NCI-H526 (cell line): ENCODE results near the gene PEPD.

Experiments used
- DNase-seq, 2 experiments: peaks; one replicate each; lab custom pipeline; 2025; lab: John Stamatoyannopoulos, UW

Gene PEPD

GRCh38 chr19:33359581-33359980 lies 162.0 kb downstream of the PEPD start:
- no peak for DNase-seq

GRCh38 chr19:33358408-33358807 lies 163.2 kb downstream of the PEPD start:
- DNase-seq: no peak

GRCh38 chr19:33357556-33357955 lies 164.0 kb downstream of the PEPD start:
- no peak for DNase-seq

- no peak for DNase-seq
Measured at GRCh38 chr19:33355535-33355934, 166.1 kb downstream of the PEPD start.

- no peak for DNase-seq
Measured at GRCh38 chr19:33350538-33351309, 170.9 kb downstream of the PEPD start.

GRCh38 chr19:33349319-33350289 lies 172.0 kb downstream of the PEPD start:
- DNase-seq: no peak

- no peak for DNase-seq
Measured at GRCh38 chr19:33348301-33349010, 173.1 kb downstream of the PEPD start.

GRCh38 chr19:33347300-33347699 lies 174.3 kb downstream of the PEPD start:
- no peak for DNase-seq

GRCh38 chr19:33346665-33347064 lies 174.9 kb downstream of the PEPD start:
- no peak for DNase-seq

- DNase-seq: no peak
Measured at GRCh38 chr19:33345163-33345562, 176.4 kb downstream of the PEPD start.

GRCh38 chr19:33344573-33344925 lies 177.0 kb downstream of the PEPD start:
- no peak for DNase-seq

GRCh38 chr19:33343859-33344572 lies 177.6 kb downstream of the PEPD start:
- no peak for DNase-seq

- no peak for DNase-seq
Measured at GRCh38 chr19:33343301-33343700, 178.3 kb downstream of the PEPD start.

GRCh38 chr19:33340991-33341390 lies 180.6 kb downstream of the PEPD start:
- no peak for DNase-seq

GRCh38 chr19:33339016-33339984 lies 182.3 kb downstream of the PEPD start:
- no peak for DNase-seq
